WTC11 (cell line): ENCODE results near the gene VGLL1.

Source experiments
- GABPB1 ChIP-seq: sonication (generic); formaldehyde crosslinking; IDR thresholded peaks from 2 replicates; pipeline ENCODE4 v1.8.1; 2023; ENCODE audit warnings: mild to moderate bottlenecking, missing genetic modification reagents
- JAZF1 ChIP-seq: fragments of 250-450 bp; sonication (Bioruptor Pico); IDR thresholded peaks from 2 replicates; pipeline ENCODE4 v1.9.0; 2021; ENCODE audit warnings: moderate library complexity, mild to moderate bottlenecking, inconsistent platforms
- MYBL2 ChIP-seq: sonication (generic); formaldehyde crosslinking; IDR thresholded peaks from 2 replicates; pipeline ENCODE4 v1.8.1; 2023; ENCODE audit warnings: mild to moderate bottlenecking, moderate library complexity, missing genetic modification reagents
- TP53 ChIP-seq: sonication (generic); formaldehyde crosslinking; IDR thresholded peaks from 2 replicates; pipeline ENCODE4 v1.8.1; 2023; ENCODE audit warnings: mild to moderate bottlenecking, missing genetic modification reagents
- ZNF138 ChIP-seq: sonication (generic); formaldehyde crosslinking; conservative IDR thresholded peaks from 2 replicates; pipeline ENCODE4 v1.8.1; 2022; ENCODE audit warnings: mild to moderate bottlenecking, moderate library complexity, missing genetic modification reagents
- ZNF263 ChIP-seq: sonication (generic); formaldehyde crosslinking; IDR thresholded peaks from 2 replicates; pipeline ENCODE4 v1.8.1; 2022; ENCODE audit warnings: low read depth, mild to moderate bottlenecking, moderate library complexity, missing genetic modification reagents
- ZNF423 ChIP-seq: fragments of 250-450 bp; sonication (Bioruptor Pico); IDR thresholded peaks from 2 replicates; pipeline ENCODE4 v2.1.2; 2022; ENCODE audit warnings: mild to moderate bottlenecking, moderate library complexity
- TF ChIP-seq, protein P1 (sequence below): fragments of 200-600 bp; IDR thresholded peaks from 2 replicates; pipeline ENCODE4 v1.8.0; 2022; ENCODE audit warnings: antibody characterized with exemption
- TF ChIP-seq, protein P2 (sequence below): sonication (generic); formaldehyde crosslinking; IDR thresholded peaks from 2 replicates; pipeline ENCODE4 v1.8.0; 2022; ENCODE audit warnings: mild to moderate bottlenecking, missing genetic modification reagents
- TF ChIP-seq, protein P3 (sequence below): sonication (generic); formaldehyde crosslinking; IDR thresholded peaks from 2 replicates; pipeline ENCODE4 v1.8.1; 2022; ENCODE audit warnings: mild to moderate bottlenecking, moderate library complexity, missing genetic modification reagents
- TF ChIP-seq, protein P4 (sequence below): sonication (generic); formaldehyde crosslinking; IDR thresholded peaks from 2 replicates; pipeline ENCODE4 v1.8.1; 2022; ENCODE audit warnings: low read depth, missing genetic modification reagents, borderline replicate concordance
- TF ChIP-seq, protein P5 (sequence below): sonication (generic); formaldehyde crosslinking; IDR thresholded peaks from 2 replicates; pipeline ENCODE4 v1.8.1; 2023; ENCODE audit warnings: mild to moderate bottlenecking, missing genetic modification reagents
- TF ChIP-seq, protein P6 (sequence below): fragments of 250-450 bp; sonication (Bioruptor Pico); IDR thresholded peaks from 2 replicates; pipeline ENCODE4 v1.9.0; 2021; ENCODE audit warnings: mild to moderate bottlenecking
- TF ChIP-seq, protein P7 (sequence below): sonication (generic); formaldehyde crosslinking; conservative IDR thresholded peaks from 2 replicates; pipeline ENCODE4 v1.8.1; 2022; ENCODE audit warnings: mild to moderate bottlenecking, missing genetic modification reagents

DNA sequence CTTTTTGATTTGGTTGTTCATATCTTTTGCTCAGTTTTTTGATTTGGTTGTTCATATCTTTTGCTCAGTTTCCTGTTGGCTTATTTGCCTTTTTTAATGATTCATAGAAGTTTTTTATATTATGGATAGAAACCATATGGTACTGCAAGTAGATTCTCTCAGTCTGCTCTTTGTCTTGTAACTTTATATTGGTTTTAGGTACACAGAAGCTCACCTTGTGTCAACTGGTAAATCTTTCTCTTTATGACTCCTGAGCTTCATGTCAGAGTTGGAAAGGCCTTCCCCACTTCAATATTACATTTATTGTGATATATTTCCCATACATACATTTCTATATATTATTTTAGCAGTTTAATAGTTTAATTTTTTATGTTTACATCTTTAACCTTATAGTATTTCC lies 8.2 kb upstream of the VGLL1 start:
- TF ChIP-seq JAZF1 (CRISPR knock-in tag): no peak
- TF ChIP-seq, protein P1, sequence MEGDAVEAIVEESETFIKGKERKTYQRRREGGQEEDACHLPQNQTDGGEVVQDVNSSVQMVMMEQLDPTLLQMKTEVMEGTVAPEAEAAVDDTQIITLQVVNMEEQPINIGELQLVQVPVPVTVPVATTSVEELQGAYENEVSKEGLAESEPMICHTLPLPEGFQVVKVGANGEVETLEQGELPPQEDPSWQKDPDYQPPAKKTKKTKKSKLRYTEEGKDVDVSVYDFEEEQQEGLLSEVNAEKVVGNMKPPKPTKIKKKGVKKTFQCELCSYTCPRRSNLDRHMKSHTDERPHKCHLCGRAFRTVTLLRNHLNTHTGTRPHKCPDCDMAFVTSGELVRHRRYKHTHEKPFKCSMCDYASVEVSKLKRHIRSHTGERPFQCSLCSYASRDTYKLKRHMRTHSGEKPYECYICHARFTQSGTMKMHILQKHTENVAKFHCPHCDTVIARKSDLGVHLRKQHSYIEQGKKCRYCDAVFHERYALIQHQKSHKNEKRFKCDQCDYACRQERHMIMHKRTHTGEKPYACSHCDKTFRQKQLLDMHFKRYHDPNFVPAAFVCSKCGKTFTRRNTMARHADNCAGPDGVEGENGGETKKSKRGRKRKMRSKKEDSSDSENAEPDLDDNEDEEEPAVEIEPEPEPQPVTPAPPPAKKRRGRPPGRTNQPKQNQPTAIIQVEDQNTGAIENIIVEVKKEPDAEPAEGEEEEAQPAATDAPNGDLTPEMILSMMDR: no peak
- no peak for TF ChIP-seq ZNF263 (CRISPR knock-in tag)
- TF ChIP-seq TP53: no peak
- TF ChIP-seq, protein P2, sequence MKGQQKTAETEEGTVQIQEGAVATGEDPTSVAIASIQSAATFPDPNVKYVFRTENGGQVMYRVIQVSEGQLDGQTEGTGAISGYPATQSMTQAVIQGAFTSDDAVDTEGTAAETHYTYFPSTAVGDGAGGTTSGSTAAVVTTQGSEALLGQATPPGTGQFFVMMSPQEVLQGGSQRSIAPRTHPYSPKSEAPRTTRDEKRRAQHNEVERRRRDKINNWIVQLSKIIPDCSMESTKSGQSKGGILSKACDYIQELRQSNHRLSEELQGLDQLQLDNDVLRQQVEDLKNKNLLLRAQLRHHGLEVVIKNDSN (CRISPR knock-in tag): no peak
- no peak for TF ChIP-seq ZNF138 (CRISPR knock-in tag)
- TF ChIP-seq, protein P3, sequence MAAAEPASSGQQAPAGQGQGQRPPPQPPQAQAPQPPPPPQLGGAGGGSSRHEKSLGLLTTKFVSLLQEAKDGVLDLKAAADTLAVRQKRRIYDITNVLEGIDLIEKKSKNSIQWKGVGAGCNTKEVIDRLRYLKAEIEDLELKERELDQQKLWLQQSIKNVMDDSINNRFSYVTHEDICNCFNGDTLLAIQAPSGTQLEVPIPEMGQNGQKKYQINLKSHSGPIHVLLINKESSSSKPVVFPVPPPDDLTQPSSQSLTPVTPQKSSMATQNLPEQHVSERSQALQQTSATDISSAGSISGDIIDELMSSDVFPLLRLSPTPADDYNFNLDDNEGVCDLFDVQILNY (CRISPR knock-in tag): no peak
- TF ChIP-seq, protein P4, sequence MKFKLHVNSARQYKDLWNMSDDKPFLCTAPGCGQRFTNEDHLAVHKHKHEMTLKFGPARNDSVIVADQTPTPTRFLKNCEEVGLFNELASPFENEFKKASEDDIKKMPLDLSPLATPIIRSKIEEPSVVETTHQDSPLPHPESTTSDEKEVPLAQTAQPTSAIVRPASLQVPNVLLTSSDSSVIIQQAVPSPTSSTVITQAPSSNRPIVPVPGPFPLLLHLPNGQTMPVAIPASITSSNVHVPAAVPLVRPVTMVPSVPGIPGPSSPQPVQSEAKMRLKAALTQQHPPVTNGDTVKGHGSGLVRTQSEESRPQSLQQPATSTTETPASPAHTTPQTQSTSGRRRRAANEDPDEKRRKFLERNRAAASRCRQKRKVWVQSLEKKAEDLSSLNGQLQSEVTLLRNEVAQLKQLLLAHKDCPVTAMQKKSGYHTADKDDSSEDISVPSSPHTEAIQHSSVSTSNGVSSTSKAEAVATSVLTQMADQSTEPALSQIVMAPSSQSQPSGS (CRISPR knock-in tag): no peak
- TF ChIP-seq, protein P5, sequence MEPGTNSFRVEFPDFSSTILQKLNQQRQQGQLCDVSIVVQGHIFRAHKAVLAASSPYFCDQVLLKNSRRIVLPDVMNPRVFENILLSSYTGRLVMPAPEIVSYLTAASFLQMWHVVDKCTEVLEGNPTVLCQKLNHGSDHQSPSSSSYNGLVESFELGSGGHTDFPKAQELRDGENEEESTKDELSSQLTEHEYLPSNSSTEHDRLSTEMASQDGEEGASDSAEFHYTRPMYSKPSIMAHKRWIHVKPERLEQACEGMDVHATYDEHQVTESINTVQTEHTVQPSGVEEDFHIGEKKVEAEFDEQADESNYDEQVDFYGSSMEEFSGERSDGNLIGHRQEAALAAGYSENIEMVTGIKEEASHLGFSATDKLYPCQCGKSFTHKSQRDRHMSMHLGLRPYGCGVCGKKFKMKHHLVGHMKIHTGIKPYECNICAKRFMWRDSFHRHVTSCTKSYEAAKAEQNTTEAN: no peak
- TF ChIP-seq, protein P6, sequence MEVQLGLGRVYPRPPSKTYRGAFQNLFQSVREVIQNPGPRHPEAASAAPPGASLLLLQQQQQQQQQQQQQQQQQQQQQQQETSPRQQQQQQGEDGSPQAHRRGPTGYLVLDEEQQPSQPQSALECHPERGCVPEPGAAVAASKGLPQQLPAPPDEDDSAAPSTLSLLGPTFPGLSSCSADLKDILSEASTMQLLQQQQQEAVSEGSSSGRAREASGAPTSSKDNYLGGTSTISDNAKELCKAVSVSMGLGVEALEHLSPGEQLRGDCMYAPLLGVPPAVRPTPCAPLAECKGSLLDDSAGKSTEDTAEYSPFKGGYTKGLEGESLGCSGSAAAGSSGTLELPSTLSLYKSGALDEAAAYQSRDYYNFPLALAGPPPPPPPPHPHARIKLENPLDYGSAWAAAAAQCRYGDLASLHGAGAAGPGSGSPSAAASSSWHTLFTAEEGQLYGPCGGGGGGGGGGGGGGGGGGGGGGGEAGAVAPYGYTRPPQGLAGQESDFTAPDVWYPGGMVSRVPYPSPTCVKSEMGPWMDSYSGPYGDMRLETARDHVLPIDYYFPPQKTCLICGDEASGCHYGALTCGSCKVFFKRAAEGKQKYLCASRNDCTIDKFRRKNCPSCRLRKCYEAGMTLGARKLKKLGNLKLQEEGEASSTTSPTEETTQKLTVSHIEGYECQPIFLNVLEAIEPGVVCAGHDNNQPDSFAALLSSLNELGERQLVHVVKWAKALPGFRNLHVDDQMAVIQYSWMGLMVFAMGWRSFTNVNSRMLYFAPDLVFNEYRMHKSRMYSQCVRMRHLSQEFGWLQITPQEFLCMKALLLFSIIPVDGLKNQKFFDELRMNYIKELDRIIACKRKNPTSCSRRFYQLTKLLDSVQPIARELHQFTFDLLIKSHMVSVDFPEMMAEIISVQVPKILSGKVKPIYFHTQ: no peak
- TF ChIP-seq MYBL2 (CRISPR knock-in tag): no peak
- TF ChIP-seq, protein P7, sequence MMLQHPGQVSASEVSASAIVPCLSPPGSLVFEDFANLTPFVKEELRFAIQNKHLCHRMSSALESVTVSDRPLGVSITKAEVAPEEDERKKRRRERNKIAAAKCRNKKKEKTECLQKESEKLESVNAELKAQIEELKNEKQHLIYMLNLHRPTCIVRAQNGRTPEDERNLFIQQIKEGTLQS (CRISPR knock-in tag): no peak
- TF ChIP-seq ZNF423 (CRISPR knock-in tag): no peak
- TF ChIP-seq GABPB1: no peak
